Left ventricle myocardium inferior (tissue), 1 donor: ENCODE measurements around the gene DCUN1D4. TPM values are rescaled to one million over a fixed set of nuclear protein-coding genes. Genes with fewer than 3 reads are reported as not detected.

ENCODE experiments used
- DNase-seq: peaks from one replicate; pipeline ENCODE4 v3.0.0-alpha.2; 2020
- H3K27ac ChIP-seq: fragments of 200-600 bp; replicated peaks from 2 replicates; pipeline ENCODE4 v1.8.0; 2021
- H3K27me3 ChIP-seq: fragments of 200-600 bp; 2 replicates; pipeline ENCODE4 v1.8.0; 2021; ENCODE audit warnings: low read depth
- H3K36me3 ChIP-seq: fragments of 200-600 bp; 2 replicates; pipeline ENCODE4 v1.8.0; 2021
- H3K4me1 ChIP-seq: fragments of 200-600 bp; 2 replicates; pipeline ENCODE4 v1.8.0; 2021
- H3K4me3 ChIP-seq: fragments of 200-600 bp; 2 replicates; pipeline ENCODE4 v1.8.0; 2021; ENCODE audit warnings: mild to moderate bottlenecking, moderate library complexity
- H3K9me3 ChIP-seq: fragments of 200-600 bp; replicated peaks from 2 replicates; pipeline ENCODE4 v1.8.0; 2021
- CTCF ChIP-seq: fragments of 200-600 bp; IDR thresholded peaks from 2 replicates; pipeline ENCODE4 v1.8.0; 2021; ENCODE audit warnings: antibody characterized with exemption, mild to moderate bottlenecking, borderline replicate concordance
- intact Hi-C: fragments of 100-400 bp; cut with micrococcal nuclease; formaldehyde crosslinking; loops from one replicate; pipeline ENCODE4 v1.11.0; 2022
- total RNA-seq: library from RNA; stranded (reverse); fragmentation: NEBNext Ultra II Directional; extraction: Animal tissue kit (Norgen Biotek cat#: 25700); gene quantifications from one replicate; pipeline ENCODE4 v1.2.1, GENCODE V29; 2021
- donor health status: DM: no; HTN: yes; CAD: no; lungs with severe emphysema.

DCUN1D4 gene
- total RNA-seq, 1 donor from 2014 or later, result 45.0 TPM

DNA sequence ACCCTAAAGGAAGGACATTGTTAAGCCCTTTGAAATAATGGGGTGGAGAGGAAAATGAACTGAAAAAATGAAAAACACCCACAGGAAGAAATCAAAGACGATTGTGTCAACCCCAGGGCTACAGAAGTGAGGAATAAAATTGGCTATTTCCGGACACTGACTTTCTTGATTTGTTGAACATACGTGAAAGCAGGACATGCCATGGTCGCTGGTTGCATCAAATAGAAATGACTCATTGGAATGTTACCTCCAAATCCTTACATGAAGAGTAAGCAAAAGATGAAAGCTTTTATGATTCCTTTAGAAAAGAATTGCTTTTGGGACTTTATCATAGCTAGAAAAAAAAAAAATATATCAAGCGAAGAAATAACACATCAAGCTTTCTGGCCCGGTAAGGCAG lies 75.3 kb downstream of the DCUN1D4 start:
- H3K27ac ChIP-seq, result no peak overlapping the region
- DNase-seq, result no peak
- intact Hi-C loops, result no loop called here
- H3K4me1 ChIP-seq, result no peaks in the 10 kb centered on the region
- no peaks in the 10 kb centered on the region for H3K27me3 ChIP-seq
- H3K36me3 ChIP-seq, result peaks cover 35% of the 10 kb centered on the region
- TF ChIP-seq CTCF, result no peak
- no peak overlapping the region for H3K4me3 ChIP-seq
- H3K9me3 ChIP-seq, result no peaks in the 10 kb centered on the region

DNA sequence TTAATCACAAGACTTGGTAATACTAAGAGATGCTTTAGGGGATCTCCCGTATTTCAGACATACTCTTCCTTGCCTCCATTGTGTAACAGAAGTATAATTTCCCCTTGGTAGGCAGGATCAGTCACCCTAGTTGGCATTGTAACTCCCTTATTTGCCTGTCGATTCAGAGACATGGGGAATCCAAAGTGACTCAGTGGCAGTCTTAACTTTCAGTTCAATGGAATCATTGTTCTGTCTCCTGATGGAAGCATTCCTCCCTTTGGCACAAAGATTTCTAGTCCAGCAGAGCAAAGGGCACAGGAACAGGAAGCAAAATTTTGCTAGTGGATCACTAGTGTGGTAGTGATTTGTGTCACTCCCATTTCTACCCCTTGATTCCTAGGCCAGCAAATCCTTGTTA lies 80.4 kb downstream of the DCUN1D4 start:
- no peaks in the 10 kb centered on the region for H3K36me3 ChIP-seq
- H3K9me3 ChIP-seq, result no peaks in the 10 kb centered on the region
- peaks cover 4% of the 10 kb centered on the region for H3K27me3 ChIP-seq
- DNase-seq, result no peak
- TF ChIP-seq CTCF, result no peak
- intact Hi-C loops, result no loop called here
- H3K4me1 ChIP-seq, result no peaks in the 10 kb centered on the region
- no peak overlapping the region for H3K27ac ChIP-seq
- no peak overlapping the region for H3K4me3 ChIP-seq

- Histone ChIP-seq H3K9me3 (no peaks in the 10 kb centered on the region), H3K27ac (no peak overlapping the region), H3K4me1 (no peaks in the 10 kb centered on the region), H3K4me3 (no peak overlapping the region), H3K27me3 (peaks cover 13% of the 10 kb centered on the region), H3K36me3 (no peaks in the 10 kb centered on the region)
- DNase-seq, result no peak
- intact Hi-C loops, result no loop called here
- no peak for TF ChIP-seq CTCF
Measured at GRCh38 chr4:51925307-51925706, 82.4 kb downstream of the DCUN1D4 start.

DNA sequence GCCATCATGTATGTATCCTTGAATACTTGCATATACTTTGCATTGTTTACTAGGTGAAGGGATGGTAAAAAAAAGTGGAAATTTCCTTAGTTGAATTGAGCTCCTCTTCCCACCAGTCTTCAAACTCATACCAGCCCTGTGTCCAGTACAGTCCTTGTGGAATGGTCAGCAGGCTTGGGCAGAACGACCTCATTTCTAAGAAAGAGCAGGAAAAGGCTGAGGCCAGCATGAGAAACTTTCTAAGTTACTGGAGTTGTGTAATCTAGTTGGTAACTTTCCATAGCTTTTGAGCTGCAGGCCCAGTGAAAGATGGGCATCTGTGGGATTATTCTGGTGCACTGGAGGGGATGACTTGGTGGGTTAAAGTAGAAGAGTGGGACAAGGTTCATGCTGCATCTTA lies 87.6 kb downstream of the DCUN1D4 start:
- H3K36me3 ChIP-seq, result no peaks in the 10 kb centered on the region
- no peak for DNase-seq
- peaks cover 13% of the 10 kb centered on the region for H3K27me3 ChIP-seq
- intact Hi-C loops, result no loop called here
- H3K27ac ChIP-seq, result no peak overlapping the region
- no peak overlapping the region for H3K4me3 ChIP-seq
- no peaks in the 10 kb centered on the region for H3K4me1 ChIP-seq
- H3K9me3 ChIP-seq, result no peaks in the 10 kb centered on the region
- no peak for TF ChIP-seq CTCF

DNA sequence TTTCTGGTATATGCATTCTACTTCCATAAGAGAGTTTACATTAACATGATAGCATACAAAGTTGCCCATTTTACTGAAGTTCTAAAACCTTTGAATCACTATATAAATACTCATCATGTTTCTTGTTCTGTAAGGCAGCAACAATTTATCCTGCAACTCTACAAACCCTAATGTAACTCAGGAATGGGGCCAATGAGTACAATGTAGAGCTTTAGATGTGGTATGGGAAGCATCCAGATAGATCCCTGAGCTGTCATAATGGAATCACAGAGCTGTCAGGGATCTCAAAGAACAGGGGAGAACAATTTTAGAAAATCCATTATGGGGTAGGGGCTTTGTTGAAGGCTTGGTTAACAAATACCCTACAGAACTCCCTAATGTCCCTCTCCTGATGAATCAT lies 88.5 kb downstream of the DCUN1D4 start:
- Histone ChIP-seq H3K9me3 (no peaks in the 10 kb centered on the region), H3K27ac (no peak overlapping the region), H3K27me3 (peaks cover 13% of the 10 kb centered on the region), H3K4me3 (no peak overlapping the region), H3K36me3 (no peaks in the 10 kb centered on the region), H3K4me1 (no peaks in the 10 kb centered on the region)
- TF ChIP-seq CTCF, result no peak
- intact Hi-C loops, result no loop called here
- DNase-seq, result no peak

GRCh38 chr4:51932261-51932660 lies 89.3 kb downstream of the DCUN1D4 start:
- DNase-seq, result no peak
- no peaks in the 10 kb centered on the region for H3K9me3 ChIP-seq
- TF ChIP-seq CTCF, result no peak

More at GRCh38 chr4:51932261-51932660, 89.3 kb downstream of the DCUN1D4 start:
- H3K27ac ChIP-seq, result no peak overlapping the region
- peaks cover 13% of the 10 kb centered on the region for H3K27me3 ChIP-seq
- H3K36me3 ChIP-seq, result no peaks in the 10 kb centered on the region
- no peaks in the 10 kb centered on the region for H3K4me1 ChIP-seq
- intact Hi-C loops, result no loop called here
- H3K4me3 ChIP-seq, result no peak overlapping the region
